Fibroblast of peridontal ligament (primary cell): ENCODE measurements around the gene LPIN1.
A peak's percentile ranks its signal among the peaks of the same experiment; 100 is the strongest.

Experiments
- DNase-seq: peaks from one replicate; pipeline ENCODE4 v3.0.0-alpha.2; 2010; ENCODE audit errors: extremely low read depth

Gene LPIN1

GRCh38 chr2:11866358-11867335, 120.2 kb downstream of the LPIN1 start:
- DNase-seq = no peak

- no peak for DNase-seq
Measured at GRCh38 chr2:11867926-11868325, 121.5 kb downstream of the LPIN1 start.

- no peak for DNase-seq
Measured at GRCh38 chr2:11869391-11869991, 123.1 kb downstream of the LPIN1 start.

GRCh38 chr2:11870064-11870463, 123.6 kb downstream of the LPIN1 start:
- DNase-seq = no peak

- DNase-seq = no peak
Measured at GRCh38 chr2:11870584-11870983, 124.2 kb downstream of the LPIN1 start.

- DNase-seq = no peak
Measured at GRCh38 chr2:11871421-11871820, 125.0 kb downstream of the LPIN1 start.

- no peak for DNase-seq
Measured at GRCh38 chr2:11872247-11872947, 126.0 kb downstream of the LPIN1 start.

- DNase-seq = no peak
Measured at GRCh38 chr2:11872948-11873269, 126.5 kb downstream of the LPIN1 start.

GRCh38 chr2:11873356-11874154, 127.1 kb downstream of the LPIN1 start:
- peak; percentile 67 for DNase-seq

GRCh38 chr2:11874861-11875260, 128.4 kb downstream of the LPIN1 start:
- no peak for DNase-seq

- DNase-seq = no peak
Measured at GRCh38 chr2:11875481-11875880, 129.0 kb downstream of the LPIN1 start.

- DNase-seq = no peak
Measured at GRCh38 chr2:11876436-11876835, 130.0 kb downstream of the LPIN1 start.

GRCh38 chr2:11876889-11877288, 130.5 kb downstream of the LPIN1 start:
- no peak for DNase-seq
